ENCODE results near the gene MAP2K5.

DNA sequence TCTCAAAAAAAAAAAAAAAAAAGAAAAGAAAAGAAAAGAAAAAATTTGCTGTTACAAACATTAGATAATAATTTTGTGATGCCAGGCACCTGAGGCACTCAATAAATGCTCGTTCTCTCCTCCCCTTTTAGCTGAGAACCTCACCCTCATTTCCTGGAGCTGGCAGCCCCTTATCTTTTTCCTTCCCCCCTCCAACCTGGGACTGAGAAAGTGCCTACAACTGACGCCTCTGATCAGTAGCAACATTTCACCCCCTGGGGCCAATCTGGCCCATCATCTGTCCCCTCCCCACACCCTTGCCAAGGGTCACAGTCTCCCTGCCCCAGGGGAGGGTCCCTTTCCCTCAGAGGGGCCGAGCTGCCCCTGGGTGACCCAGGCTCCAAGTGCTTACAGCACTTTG is 309.9 kb downstream of the MAP2K5 start:
- TF ChIP-seq TCF12 (IDR thresholded peaks at IDR 0.05; ENCODE audit: low read depth) (no peak), EP300 (IDR thresholded peaks at IDR 0.05; ENCODE audit: borderline replicate concordance) (no peak), CREB1 (IDR thresholded peaks at IDR 0.05; ENCODE audit: low read depth) (no peak), NFIC (IDR thresholded peaks at IDR 0.05) (no peak), RAD21 (IDR thresholded peaks at IDR 0.05; ENCODE audit: low read depth) (no peak), CEBPB (IDR thresholded peaks at IDR 0.05) (no peak), TAF1 (IDR thresholded peaks at IDR 0.05; ENCODE audit: low read depth) (no peak), EGR1 (IDR thresholded peaks at IDR 0.05) (no peak)
- TF ChIP-seq, protein P1, sequence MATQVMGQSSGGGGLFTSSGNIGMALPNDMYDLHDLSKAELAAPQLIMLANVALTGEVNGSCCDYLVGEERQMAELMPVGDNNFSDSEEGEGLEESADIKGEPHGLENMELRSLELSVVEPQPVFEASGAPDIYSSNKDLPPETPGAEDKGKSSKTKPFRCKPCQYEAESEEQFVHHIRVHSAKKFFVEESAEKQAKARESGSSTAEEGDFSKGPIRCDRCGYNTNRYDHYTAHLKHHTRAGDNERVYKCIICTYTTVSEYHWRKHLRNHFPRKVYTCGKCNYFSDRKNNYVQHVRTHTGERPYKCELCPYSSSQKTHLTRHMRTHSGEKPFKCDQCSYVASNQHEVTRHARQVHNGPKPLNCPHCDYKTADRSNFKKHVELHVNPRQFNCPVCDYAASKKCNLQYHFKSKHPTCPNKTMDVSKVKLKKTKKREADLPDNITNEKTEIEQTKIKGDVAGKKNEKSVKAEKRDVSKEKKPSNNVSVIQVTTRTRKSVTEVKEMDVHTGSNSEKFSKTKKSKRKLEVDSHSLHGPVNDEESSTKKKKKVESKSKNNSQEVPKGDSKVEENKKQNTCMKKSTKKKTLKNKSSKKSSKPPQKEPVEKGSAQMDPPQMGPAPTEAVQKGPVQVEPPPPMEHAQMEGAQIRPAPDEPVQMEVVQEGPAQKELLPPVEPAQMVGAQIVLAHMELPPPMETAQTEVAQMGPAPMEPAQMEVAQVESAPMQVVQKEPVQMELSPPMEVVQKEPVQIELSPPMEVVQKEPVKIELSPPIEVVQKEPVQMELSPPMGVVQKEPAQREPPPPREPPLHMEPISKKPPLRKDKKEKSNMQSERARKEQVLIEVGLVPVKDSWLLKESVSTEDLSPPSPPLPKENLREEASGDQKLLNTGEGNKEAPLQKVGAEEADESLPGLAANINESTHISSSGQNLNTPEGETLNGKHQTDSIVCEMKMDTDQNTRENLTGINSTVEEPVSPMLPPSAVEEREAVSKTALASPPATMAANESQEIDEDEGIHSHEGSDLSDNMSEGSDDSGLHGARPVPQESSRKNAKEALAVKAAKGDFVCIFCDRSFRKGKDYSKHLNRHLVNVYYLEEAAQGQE (IDR thresholded peaks at IDR 0.05; ENCODE audit: low read depth), result no peak
- TF ChIP-seq, protein P2, sequence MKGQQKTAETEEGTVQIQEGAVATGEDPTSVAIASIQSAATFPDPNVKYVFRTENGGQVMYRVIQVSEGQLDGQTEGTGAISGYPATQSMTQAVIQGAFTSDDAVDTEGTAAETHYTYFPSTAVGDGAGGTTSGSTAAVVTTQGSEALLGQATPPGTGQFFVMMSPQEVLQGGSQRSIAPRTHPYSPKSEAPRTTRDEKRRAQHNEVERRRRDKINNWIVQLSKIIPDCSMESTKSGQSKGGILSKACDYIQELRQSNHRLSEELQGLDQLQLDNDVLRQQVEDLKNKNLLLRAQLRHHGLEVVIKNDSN (IDR thresholded peaks at IDR 0.05), result no peak
